COR-L47 (cell line): ENCODE measurements around the gene CYP20A1.
"Not testable (repeated sequence)": the region's sequence is repeated elsewhere in the genome, so short reads cannot be mapped to it uniquely, and the experiment has no call there.

Experiments
- DNase-seq: peaks from one replicate; lab custom pipeline; 2025; lab: John Stamatoyannopoulos, UW

CYP20A1 gene

DNA sequence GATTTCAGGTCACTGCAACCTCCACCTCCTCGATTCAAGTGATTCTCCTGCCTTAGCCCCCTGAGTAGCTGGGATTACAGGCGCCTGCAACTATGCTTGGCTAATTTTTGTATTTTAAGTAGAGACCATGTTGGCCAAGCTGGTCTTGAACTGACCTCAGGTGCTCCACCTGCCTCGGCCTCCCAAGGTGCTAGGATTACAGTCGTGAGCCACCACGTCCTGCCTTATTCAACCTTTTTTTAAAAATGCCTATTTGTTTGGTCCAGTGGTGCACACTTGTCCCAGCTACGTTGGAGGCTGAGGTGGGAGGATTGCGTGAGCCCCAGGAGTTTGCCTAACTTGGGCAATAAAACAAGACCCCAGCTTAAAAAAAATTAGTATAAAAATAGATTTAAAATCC lies 43.3 kb downstream of the CYP20A1 start:
- DNase-seq: no peak

DNA sequence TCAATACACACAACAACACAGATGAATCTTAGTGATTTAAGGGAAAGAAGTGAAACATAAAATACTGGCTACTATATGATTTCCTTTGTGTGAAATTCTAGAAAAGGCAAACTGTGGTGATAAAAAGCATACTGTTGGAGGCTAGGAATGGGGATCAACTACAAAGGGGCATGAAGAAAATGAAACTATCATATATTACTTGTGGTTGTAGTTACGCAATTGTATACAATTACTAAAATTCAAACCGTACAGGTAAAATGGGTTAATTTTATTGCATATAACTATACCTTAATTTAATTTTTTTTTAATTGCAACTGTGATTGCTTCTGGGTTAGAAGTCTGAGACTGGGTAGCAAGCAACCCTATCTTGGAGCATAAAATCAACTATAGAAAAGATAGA lies 47.7 kb downstream of the CYP20A1 start:
- no peak for DNase-seq

DNA sequence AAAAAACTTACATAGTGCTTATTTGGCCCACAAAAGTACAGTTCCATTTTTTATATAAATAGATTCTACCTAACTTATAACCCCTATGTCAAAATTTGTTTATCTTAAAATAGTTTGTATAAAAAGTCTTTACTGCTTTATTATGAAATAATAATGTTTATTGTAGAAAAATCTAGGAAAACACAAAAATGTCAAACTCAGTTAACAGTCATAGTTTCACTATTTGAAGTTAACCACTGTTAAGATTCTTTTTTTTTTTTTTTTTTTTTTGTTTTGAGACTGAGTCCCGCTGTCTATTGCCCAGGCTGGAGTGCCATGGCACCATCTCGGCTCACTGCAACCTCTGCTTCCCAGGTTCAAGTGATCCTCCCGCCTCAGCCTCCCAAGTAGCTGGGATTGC lies 62.8 kb downstream of the CYP20A1 start:
- no peak for DNase-seq

DNA sequence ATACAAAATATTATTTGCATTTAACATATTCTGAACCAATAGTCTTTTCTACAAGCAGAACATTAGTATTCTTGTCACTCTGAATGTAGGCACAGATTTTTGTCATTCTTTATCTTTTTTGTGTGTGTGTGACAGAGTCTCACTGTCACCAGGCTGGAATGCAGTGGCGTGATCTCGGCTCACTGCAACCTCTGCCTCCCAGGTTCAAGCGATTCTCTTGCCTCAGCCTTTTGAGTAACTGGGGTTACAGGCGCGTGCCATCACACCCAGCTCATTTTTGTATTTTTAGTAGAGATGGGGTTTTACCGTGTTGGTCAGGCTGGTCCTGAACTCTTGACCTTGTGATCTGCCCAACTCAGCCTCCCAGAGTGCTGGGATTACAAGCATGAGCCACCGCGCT lies 63.8 kb downstream of the CYP20A1 start:
- DNase-seq: not testable (repeated sequence)

DNA sequence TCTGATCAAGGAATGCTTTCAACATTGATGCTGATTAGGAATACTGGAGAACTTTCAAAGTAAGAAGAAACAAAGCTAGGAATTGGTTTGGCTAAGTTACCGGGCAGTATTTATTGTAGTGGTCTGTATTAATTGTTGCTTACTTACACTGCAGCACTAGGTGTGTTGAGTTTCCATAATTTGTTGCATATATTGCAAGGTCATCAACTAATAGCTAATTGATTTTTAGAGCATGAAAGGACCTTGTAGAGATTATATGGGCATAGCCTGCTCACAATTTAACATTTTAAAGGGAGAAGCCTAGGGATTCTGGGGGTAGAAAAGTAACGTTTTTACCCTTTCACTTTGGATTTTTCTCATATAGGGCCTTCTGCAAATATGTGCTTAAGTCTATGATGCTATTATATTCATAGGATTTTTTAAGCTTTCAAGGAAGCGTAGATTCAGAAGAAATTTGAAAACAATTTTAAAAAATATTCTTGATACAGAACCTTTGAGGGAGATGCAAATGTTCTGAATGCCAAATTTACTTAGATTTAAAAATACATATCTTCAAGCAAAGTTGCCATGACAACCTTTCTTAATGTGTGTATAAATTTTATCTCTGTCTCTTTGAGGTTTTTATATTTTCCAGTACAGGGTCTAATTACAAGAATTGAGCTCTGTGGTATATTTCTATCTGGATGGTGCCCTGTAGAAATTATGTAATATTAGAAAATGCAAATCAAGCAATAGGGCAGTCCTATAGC lies 72.0 kb downstream of the CYP20A1 start:
- no peak for DNase-seq

DNA sequence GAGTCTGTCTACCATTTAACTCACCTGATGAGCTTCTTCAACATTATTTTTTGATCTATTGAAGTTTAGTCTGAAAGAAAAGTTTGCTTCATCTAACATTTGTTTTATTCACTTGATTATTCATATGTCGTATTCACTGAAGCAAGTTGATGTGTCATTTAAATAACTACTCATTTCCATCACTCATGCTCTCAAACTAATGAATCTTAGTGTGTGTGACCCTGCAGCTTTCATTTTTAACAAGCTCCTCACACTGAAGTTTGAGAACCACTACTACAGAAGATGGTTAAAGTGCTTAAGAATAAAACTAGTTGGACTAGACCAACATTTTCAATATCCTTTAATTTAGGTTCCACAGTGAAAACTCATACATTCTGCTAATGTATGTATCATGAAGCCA lies 87.5 kb downstream of the CYP20A1 start:
- DNase-seq: no peak

DNA sequence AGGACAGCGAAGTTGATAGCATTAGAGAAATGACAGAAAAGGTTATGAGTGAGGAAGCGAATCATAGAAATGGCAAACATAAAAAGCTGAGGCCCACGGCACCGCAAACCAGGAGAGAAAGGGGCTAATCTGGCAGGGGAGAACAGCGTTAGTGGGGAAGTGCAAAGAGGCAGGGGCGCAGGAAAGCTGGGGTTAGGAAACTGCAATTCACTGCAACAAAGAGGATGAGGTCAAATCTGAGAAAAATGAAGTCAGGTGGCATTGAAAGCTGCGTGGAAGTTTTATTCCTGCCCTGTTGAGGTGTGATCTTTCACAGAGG lies 88.7 kb downstream of the CYP20A1 start:
- DNase-seq: no peak

DNA sequence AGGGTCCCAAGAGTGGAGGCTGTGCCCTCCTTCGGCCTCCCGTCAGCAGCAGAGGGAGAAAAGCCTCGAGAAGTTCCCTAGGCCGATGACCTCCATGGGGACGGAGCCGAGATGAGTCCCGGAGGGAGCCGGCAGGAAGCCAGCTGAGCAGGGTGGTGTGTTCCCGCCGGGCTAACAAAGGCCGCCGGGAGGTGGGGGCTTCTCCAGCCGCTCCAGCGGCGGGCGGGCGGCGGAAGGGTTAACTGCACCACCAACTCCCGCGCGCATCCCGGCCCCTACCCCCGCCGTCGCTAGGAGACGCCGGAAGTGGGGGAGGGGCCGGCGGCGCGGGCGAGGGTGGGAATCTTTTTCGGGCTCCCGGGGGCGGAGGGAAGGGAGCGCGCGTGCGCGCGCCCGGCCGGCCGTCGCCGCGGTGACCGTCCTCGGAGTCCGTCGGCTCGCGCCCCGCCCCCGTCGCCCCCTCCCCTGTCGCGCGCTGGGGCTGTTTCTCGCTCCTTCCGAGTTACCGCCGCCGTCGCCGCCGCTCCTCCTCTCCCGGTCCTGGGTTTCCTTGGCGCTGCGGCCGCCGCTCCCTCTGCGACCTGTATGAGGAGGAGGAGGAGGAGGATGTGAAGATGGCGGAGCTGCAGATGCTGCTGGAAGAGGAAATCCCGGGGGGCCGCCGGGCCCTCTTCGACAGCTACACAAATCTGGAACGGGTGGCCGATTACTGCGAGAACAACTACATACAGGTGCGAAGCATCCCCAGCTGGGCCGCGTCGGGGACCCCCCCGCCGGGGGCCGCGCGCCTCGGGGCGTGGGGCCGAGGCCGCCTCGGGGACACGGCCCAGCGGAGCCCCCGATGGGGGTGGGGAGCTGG lies 89.3 kb downstream of the CYP20A1 start, which contains the start of gene ABI2:
TSS of gene ABI2 (plus strand) at position 494 of the 859 bp plus-strand sequence. CDS start at position 615, 121 bp downstream.
- peak; percentile 92 for DNase-seq

DNA sequence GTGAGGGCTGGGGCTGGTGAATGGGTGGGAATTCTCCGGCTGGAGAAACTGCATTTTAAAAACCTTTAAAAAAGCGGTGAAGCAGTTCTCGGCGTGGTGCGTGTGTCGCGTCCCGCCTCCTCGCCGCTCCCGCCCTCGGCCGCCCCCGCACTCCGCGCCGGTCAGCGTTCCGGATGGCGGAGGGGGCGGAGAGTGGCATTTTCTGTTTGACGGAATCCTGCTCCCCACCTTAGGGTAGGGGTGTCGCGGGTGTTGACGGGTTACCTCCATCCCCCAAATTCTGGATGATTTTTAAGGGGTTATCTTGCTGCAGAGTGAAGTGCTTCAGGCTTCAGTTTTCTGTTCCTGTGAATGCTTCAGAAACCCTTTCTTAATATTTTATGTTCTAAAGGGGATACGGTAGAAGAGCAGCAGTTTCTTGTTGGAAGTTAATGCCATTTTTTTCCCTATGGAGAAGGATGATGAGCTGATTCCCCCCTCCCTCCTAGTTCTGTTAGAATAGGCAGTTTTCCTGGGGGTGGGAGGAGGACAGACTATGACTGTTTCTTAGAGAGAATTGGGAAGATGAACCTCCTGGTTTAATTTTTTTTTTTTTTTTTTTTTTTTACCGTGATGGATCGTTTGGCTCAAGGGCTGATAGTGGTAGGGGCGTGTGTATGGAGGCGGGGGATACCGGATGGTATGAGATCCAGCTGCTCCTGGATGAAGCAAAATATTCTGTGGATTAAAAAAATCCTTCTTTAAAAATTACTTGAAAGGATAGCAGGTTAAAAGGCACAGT lies 90.1 kb downstream of the CYP20A1 start:
- DNase-seq: peak; percentile 51

DNA sequence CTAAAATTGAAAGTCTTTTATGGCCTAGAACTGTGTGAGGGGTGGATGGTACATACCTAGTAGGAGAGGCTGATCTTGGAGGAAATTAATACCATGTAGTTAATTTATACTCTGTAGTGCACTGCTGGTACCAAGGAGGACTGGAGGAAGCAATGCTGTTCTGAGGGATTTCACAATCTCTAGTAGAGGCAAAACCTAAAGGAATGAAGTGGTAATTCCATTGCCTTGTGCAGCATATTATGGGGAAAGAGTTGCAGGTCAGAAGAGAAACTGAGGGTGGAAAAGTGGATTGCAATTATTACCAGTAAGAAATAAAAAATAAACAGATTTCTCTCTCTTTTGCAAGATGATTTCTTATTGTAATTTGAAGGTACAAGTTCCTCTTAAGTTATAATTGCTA lies 91.6 kb downstream of the CYP20A1 start:
- DNase-seq: no peak

DNA sequence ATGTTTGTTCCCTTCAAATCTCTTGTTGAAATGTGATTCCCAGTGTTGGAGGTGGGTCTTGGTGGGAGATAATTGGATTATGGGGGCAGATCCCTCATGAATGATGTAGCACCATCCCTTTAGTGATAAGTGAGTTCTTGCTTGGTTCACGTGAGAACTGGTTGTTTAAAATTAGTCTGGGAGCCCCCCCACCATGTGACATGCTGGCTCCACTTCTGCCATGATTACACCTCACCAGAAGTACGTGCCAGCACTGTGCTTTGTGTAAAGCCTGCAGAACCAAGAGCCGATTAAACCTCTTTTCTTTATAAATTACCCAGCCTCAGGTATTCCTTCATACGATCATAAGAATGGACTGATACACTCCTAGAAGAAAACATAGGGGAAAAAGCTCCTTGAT lies 99.5 kb downstream of the CYP20A1 start:
- no peak for DNase-seq

DNA sequence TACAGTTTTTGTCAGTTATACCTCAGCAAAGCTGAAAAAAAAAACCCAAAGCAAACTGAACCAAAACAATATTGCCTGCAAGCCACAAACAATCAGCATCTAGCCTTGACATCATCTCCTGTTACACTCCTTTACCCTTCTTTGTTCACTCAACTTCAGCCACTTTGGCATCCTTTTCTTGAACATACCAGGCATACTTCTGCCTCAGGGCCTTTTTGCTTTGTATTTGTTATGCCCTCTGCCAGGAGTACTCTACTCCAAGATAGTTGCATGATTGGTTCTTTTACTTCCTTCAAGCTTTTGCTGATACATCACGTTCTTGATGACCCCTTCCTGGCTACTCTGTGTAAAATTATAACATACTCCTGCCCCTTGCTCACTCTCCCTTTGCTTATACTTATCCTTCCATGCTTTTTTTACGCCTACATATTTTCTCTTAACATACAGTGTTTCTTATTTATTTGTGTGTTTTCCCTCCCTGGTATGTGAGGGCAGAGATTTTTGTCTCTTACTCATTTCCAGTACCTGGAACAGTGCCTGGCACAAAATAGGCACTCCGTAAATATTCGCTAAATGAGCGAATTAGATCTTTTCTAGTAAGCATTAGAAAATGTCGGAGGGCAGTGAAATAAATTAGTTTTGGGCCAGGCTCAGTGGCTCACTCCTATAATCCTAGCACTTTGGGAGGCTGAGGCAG lies 102.1 kb downstream of the CYP20A1 start:
- DNase-seq: no peak

DNA sequence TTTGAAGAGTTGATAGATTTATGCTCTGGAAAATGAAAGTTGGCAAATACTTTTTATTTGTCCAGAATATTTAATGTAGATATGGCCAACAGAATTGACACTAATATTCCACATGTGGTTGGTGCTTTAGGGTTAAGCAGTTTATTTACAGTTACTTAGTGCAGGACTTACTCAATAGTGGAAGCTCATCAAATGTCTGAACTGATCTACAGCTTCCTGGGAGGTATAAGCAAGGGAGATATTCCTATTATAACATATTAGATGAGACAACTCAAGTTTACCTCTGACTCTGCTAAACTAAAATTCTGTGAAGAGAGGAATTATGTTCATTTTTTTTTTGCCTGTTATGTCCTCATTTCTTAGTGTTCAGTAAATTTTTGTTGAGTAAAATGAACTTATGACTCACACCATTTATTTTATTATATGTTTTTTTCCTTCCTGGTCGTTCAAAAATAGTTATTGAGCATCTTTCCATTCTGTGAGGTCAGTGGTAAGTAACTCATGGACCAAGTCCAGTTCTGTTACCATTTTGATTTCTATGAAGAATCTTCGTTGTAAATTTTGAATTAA lies 103.0 kb downstream of the CYP20A1 start:
- no peak for DNase-seq

DNA sequence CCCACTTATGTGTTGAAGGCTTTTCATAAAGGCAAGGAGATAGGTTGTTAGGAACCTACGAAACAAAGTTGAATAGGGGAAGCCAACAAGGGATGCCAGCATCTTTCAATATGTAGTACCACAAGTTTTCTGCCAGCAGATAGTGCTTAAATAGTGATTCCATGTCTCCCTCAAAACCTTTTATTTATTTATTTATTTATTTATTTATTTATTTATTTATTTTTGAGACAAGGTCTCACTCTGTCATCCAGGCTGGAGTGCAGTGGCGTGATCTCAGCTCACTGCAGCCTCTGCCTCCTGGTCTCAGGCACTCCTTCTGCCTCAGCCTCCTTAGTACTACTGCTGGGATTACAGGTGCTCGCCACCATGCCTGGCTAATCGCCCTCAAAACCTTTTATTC lies 103.6 kb downstream of the CYP20A1 start:
- DNase-seq: not testable (repeated sequence)

DNA sequence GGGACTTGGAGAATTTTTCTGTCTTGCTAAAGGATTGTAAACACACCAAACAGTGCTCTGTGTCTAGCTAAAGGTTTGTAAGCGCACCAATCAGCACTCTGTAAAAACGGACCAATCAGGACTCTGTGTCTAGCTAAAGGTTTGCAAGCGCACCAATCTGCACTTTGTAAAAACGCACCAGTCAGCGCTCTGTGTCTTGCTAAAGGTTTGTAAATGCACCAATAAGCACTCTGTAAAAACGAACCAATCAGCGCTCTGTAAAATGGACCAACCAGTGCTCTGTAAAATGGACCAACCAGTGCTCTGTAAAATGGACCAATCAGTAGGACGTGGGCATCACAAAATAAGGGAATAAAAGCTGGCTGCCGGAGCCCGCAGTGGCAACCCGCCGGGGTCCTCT lies 105.8 kb downstream of the CYP20A1 start:
- DNase-seq: no peak

DNA sequence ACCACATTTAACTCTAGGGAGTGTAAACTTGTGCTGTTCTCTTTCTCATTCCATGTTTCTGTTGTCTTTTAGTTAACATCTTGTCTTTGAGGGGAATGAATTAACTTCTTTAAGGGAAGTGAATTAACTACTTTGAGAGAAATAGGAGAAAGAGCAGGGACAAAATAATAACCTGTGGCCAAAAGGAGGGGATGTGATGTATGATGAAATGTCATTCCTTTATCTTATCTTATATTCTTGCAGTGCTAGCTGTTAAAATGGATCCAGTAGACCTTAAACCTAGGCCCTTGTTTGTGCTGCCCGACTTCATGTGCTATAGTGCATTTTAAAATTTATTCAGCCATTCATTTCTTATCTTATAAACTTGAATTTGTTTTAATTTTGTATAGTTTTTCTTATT lies 107.8 kb downstream of the CYP20A1 start:
- no peak for DNase-seq

DNA sequence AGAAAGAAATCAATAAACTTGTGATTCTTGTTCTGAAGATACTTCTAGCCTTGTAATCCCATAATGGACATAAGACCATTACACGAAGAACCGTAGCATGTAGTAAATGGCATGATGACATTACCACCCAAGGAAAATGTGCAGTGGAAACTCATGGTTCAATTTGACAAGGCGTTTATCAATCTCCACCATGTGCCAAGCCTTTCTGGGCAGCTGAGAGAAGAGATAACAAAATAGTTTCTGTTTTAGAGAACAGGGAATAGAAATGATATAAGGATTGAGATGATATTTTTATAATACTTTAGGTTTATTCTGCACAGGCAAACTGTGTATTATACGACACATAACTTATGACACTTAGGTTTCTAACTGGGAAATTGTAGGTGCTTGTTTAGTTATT lies 108.6 kb downstream of the CYP20A1 start:
- no peak for DNase-seq

DNA sequence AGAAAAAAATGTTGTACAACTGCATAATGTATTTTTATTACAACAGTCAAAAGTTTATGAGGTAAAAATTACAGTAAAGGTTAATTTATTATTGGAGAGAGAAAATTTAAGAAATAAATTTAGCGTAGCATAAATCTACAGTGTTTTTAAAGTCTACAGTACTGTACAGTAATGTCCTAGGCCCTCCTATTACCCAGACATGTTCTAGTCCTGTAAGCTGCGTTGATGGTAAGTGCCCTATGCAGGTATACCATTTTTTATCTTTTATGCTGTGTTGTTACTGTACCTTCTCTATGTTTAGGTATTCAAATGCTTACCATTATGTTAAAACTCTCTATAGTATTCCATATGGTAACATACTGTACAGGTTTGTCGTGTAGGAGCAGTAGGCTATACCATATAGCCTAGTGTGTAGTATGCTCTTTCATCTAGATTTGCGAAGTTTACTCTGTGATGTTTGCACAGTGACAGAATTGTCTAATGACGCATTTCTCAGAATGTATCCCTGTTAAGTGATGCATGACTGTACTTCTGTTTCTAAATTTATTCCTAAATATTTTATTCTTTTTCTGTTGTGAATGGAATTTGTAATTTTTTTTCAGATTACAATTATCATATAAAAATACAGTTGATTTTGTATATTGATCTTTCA lies 113.9 kb downstream of the CYP20A1 start:
- no peak for DNase-seq

DNA sequence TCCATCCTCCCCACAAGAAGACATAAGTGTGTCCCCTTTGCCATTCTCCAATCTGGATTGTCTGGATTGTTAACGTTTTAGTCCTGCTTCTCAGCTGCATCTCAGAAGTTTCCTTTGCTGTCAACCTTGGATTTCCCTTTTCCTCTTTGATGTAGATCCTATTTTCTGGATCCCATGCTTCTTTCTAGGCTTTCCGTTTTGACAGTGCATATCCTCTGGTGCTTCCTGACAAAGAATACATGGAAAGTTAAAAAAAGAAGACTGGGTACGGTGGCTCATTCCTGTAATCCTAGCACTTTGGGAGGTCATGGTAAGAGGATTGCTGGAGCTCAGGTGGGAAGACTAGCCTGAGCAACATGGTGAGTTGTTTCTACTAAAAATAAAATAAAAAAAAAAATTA lies 116.1 kb downstream of the CYP20A1 start:
- DNase-seq: no peak
